GM23248 (cell line): ENCODE data around the gene SCAMP2.

Source experiments
- EZH2 ChIP-seq: fragments of 200-600 bp; sonication (generic); IDR thresholded peaks from 2 replicates; pipeline ENCODE4 v1.6.1; 2018; ENCODE audit warnings: antibody characterized with exemption, mild to moderate bottlenecking; ENCODE audit not compliant: insufficient read depth, poor library complexity, severe bottlenecking
- EZH2phosphoT487 ChIP-seq: fragments of 200-600 bp; sonication (generic); IDR thresholded peaks from 2 replicates; pipeline ENCODE4 v1.6.1; 2018; ENCODE audit warnings: antibody characterized with exemption, moderate library complexity, mild to moderate bottlenecking, low read depth; ENCODE audit not compliant: insufficient read depth

DNA sequence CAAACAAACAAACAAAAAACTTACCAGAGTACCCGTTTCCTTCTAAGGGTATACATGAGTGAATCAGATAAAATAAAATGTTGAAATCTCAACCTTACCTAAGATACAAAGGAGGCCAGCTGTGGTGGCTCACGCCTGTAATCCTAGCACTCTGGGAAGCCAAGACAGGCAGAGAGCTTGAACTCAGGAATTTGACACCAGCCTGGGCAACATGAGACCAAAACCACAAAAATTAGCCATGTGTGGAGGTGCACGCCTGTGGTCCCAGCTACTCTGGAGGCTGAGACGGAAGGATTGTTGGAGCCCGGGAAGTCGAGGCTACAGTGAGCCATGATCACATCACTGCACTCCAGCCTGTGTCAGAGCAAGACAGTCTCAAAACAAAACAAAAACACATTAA is 44.5 kb upstream of the SCAMP2 start:
- TF ChIP-seq EZH2, result no peak
- TF ChIP-seq EZH2phosphoT487, result no peak
